Left kidney (tissue), 2 donors: ENCODE measurements around the gene HIGD1C. TPM values are rescaled to one million over a fixed set of nuclear protein-coding genes. Genes with fewer than 3 reads are reported as not detected.

Experiments used
- DNase-seq: peaks from one replicate; pipeline ENCODE4 v3.0.0-alpha.2; 2013
- polyA plus RNA-seq: library from polyadenylated mRNA; unstranded; fragments of 120-200 nt; gene quantifications from one replicate; pipeline ENCODE4 v1.2.1, GENCODE V29; 2013; ENCODE audit not compliant: insufficient read length

The HIGD1C gene
- polyA plus RNA-seq, 1 donor = not detected

- no peak for DNase-seq
Measured at GRCh38 chr12:51018956-51019355, 66.6 kb downstream of the HIGD1C start.

- DNase-seq = no peak
Measured at GRCh38 chr12:51019927-51020326, 67.6 kb downstream of the HIGD1C start.

Other genes with a start within 250 kb of the HIGD1C start
- 47.1 TPM for gene ATF1, start 188.4 kb upstream of the HIGD1C start, polyA plus RNA-seq
- gene TMPRSS12, start 109.6 kb upstream of the HIGD1C start, polyA plus RNA-seq = 0.13 TPM
- 71.9 TPM for gene SLC11A2, start 73.8 kb downstream of the HIGD1C start, polyA plus RNA-seq
- 153 TPM for gene LETMD1, start 95.8 kb downstream of the HIGD1C start, polyA plus RNA-seq
- gene CSRNP2, start 131.1 kb downstream of the HIGD1C start, polyA plus RNA-seq = 45.0 TPM
- gene TFCP2, start 220.6 kb downstream of the HIGD1C start, polyA plus RNA-seq = 62.7 TPM